Measurements from ENCODE around the gene KRTAP19-2.
"Not testable (repeated sequence)": the region's sequence is repeated elsewhere in the genome, so short reads cannot be mapped to it uniquely, and the experiment has no call there.

The KRTAP19-2 gene

GRCh38 chr21:30487336-30487735 lies at the start of gene KRTAP19-2:
KRTAP19-2 (minus strand) TSS chr21:30487436; CDS start chr21:30487348, 88 bp downstream.
- DNase-seq (ENCODE audit: low spot score), result no peak

DNA sequence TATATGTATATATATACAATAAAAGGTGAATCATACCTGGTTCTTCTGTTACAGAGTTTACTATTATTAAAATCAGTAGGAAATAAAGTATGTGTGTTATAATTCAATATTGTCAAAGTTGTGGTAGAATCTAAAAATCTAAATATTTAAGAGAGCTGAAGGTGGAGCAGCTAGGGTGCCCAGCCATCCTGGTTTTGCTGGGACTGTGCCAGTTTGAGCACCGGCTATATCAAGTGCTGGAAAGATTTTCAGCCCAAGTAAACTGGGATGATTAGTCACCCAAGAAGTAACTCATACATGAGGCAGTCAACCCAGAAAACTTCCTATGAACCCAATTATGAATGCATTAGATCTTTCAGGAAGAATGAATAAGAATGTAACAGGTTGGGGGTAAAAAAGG lies 31.6 kb upstream of the KRTAP19-2 start:
- DNase-seq (ENCODE audit: low spot score), result no peak

DNA sequence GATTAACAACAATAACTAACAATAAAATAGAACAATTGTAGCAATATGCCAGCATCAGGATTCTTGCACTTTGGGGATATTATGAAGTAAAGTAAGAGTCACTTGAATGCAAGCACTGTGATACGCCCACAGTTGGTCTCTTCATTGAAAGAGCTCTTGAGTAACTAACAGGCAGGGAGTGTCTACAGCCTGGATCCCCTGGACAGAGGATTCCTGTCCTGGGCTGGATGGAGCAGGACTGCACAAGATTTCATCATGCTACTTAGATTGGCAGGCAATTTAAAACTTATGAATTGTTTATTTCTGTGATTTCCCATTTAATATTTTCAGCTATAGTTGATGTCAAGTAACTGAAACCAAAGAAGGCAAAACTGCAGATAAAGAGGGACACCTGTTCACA lies 28.4 kb upstream of the KRTAP19-2 start:
- no peak for DNase-seq (ENCODE audit: low spot score)

DNA sequence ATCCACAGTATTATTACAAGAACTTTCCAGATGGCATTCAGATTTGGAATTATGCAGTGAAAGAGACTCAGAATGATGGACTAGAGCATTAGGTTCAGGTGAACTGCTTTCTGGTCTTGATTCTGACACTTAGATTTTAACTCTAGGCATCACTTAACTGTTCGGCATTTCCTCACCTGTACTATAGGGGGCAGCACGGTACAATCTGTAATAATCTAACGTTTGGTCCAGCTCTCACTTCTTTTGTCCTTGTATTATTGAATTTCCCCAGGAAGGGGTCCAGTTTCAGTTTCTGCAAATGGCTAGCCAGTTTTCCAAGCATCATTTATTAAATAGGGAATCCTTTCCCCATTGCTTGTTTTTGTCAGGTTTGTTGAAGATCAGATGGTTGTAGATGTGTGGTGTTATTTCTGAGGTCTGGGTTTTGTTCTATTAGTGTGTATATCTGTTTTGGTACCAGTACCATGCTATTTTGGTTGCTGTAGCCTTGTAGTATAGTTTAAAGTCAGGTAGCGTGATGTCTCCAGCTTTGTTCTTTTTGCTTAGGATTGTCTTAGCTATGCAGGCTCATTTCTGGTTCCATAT lies 18.5 kb upstream of the KRTAP19-2 start:
- not testable (repeated sequence) for DNase-seq (ENCODE audit: low spot score)

DNA sequence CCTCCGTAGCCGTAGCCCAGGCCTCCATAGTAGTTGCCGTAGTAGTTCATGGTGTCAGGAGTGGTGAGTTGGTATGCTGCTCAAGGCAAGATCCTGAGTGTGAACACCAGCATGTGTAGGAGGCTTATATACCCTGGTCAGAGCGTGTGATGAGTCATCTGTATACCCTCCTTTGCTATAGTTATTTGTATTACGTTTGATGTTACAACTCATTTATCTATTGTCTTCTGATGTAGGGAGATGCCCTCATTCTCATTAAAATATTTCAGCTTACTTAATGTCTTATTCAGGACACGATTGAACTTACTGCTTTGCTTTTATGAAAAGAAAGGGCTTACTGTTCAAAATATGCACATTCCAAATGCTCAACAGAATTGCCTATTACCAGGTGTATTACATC lies 14.8 kb upstream of the KRTAP19-2 start, which contains the start of gene KRTAP19-5:
Gene KRTAP19-5 (minus strand): TSS at position 101 of the 400 bp plus-strand sequence. CDS start 51 bp downstream, at position 50.
- DNase-seq (ENCODE audit: low spot score), result no peak

GRCh38 chr21:30497065-30497464 lies 9.8 kb upstream of the KRTAP19-2 start, which contains the start of gene KRTAP19-4:
KRTAP19-4 (minus strand) TSS chr21:30497165; CDS start chr21:30497110, 55 bp downstream.
- DNase-seq (ENCODE audit: low spot score), result no peak

GRCh38 chr21:30491963-30492428 lies 4.8 kb upstream of the KRTAP19-2 start, which contains the start of gene KRTAP19-3:
KRTAP19-3 (minus strand) TSS chr21:30492013; CDS start chr21:30491957, 56 bp downstream.
- DNase-seq (ENCODE audit: low spot score), result no peak

DNA sequence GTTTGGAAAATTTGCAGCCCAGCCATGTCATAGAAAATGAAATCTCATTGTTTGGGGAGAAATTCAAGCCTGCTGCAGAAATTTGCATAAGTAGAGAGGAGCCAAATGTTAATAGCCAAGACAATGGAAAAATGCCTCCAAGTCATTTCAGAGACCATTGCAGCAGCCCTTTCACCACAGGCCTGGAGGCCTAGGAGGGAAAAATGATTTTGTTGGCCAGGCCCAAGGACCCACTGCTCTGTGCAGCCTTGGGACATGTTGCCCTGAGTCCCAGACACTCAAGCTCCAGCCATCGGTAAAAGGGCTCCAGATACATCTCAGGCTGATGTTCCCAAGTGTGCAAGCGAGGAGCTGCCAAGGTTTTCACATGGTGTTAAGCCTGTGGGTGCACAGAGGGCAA lies 1.1 kb downstream of the KRTAP19-2 start:
- no peak for DNase-seq (ENCODE audit: low spot score)

DNA sequence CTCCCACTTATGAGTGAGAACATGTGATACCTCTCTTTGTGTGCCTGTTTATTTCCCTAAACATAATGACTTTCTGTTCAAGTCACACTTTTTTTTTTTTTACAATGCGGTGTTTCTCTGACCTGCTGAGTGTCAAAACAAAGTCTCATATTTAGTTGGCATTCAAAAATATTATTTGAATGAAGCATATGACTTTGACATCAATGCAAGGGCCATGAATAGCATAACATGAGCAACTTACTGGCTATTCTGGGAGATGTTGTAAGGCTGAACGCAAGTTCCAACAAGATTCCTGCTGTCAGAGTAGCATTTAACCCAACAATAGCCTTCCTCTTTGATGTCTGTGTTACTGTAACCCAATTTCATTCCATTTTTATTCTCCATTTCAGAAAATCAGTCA lies 5.1 kb downstream of the KRTAP19-2 start:
- DNase-seq (ENCODE audit: low spot score), result no peak

- DNase-seq (ENCODE audit: low spot score), result no peak
These were observed 7.1 kb downstream of the KRTAP19-2 start, which contains the start of gene KRTAP19-1 for GRCh38 chr21:30480145-30480544. KRTAP19-1 (minus strand) TSS chr21:30480367; CDS start chr21:30480317, 50 bp downstream.

GRCh38 chr21:30479259-30479658 lies 8.0 kb downstream of the KRTAP19-2 start:
- DNase-seq (ENCODE audit: low spot score), result no peak

- no peak for DNase-seq (ENCODE audit: low spot score)
These were observed 9.2 kb downstream of the KRTAP19-2 start for GRCh38 chr21:30478004-30478403.

DNA sequence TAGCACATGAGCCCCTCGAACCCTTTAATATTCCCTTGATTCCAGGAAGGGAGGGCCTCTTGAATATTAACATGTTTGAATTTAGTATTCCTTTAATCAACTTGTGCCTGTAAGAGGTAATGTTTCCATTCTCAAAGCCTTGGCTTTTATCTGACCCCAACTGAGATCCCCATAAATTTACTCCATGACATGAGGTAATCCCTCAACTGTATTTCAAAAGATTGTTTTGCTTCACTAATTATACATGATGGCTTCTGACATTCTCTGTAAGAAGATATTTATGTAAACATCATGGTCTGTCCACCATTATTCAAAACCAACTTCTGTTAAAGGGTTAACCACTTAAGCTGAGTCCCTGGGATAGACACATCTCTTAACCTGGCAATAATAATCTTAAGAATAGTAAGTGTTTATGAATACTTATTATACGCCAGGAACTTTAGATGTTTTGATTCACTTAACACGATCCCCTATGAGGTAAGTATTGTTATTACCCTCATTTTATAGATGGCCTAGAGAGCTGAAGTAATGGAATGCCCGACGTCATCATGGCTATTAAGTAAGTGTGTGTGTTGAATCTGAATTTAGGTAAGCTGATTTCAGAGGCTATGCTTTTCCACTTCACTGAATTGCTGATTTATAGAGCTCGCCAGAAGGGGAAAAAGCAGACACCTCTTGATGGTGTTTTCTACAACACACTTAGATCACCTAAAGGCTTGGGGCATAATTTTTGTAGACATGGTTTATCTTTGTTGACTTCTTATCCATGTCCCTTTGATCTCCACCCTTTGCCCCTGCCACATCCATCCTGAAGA lies 18.1 kb downstream of the KRTAP19-2 start:
- no peak for DNase-seq (ENCODE audit: low spot score)

GRCh38 chr21:30463713-30464112 lies 23.5 kb downstream of the KRTAP19-2 start:
- DNase-seq (ENCODE audit: low spot score), result no peak

DNA sequence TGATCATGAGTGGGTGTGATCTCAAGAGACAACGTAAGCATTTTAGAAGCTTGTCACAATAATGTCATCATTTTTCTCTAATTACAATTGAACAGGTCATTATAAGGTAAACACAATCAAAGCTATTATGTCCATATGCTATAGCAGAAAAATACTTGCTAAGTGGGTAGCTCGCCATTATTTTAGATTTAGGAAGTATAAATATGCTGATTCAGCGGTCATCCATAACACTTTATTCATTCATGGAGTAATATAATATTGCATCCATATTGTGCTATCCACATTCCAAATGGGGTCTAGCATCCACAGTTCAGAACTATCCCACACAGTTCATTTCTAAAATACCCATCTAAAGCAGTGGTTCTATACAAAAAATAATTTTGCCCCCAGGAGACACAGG lies 38.7 kb downstream of the KRTAP19-2 start:
- no peak for DNase-seq (ENCODE audit: low spot score)

DNA sequence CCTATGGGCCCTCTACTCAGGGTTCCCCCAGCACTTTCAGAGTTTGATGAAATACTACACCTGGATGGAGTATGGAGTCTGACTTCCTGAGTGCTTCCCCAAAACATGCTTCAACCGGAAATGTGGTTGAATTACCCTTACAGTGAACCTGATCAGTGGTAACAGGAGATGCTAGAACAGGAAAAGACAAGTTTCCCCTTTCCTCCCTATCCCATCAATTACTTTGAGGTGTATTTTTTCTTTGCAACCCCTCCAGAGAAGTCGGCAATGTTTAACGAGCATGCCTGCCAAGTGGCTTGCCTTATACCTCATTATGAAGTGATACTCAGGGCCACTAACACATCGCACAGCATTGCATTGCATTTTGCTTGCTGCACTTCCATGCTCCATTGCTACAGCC lies 40.2 kb downstream of the KRTAP19-2 start:
- no peak for DNase-seq (ENCODE audit: low spot score)

DNA sequence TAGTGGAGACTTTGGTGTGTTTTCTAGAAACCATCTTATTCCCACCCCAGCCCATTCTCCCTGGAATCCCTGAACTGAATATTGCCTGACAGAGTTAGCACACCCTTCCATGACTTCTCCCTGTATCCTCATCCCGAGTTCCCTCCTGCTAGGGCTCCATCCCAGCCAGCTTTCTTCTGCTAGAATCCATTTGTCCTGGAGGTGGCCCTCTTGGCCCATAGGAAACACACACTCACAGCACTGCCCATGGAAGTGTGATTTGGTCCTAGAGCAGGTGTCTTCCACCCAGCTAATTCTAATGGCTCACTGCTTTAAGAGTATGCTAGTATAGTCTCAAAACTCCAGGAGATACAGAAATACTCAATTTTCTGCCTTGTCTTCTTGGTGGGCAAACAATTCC lies 43.0 kb downstream of the KRTAP19-2 start:
- DNase-seq (ENCODE audit: low spot score), result peak; percentile 4

DNA sequence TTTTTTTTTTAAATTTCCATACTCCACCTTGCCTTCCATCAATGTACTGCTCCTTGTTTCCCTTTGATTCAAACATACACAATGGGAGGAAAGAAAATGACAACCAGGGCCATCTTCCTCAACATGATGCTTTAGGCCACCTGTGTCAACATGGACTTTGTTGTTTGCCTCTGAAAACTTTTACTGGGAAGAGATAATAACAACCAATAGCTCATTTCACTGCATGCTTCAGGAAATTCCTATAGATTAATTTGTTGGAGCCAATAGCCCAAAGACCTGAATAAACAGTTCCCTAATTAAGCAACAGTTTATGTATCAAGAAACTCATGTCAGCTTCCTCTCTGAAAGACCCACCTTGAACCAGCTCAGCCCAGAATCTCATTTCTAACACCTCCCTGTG lies 44.0 kb downstream of the KRTAP19-2 start:
- DNase-seq (ENCODE audit: low spot score), result no peak

GRCh38 chr21:30439975-30440374 lies 47.3 kb downstream of the KRTAP19-2 start, which contains the start of gene KRTAP15-1:
KRTAP15-1 (plus strand) TSS chr21:30440275; CDS start chr21:30440328, 53 bp downstream.
- DNase-seq (ENCODE audit: low spot score), result no peak

Measured in pons (tissue), 1 donor.